ENCODE measurements around the gene HSD17B1. TPM values are rescaled to one million over a fixed set of nuclear protein-coding genes. Genes with fewer than 3 reads are reported as not detected.
A peak's percentile ranks its signal among the peaks of the same experiment; 100 is the strongest.

Gene HSD17B1
- total RNA-seq, 4 donors from 2014 or later = 0.35 to 3.1 TPM; not detected in 2

- peak in 1 of 2 donors; percentile 11 for DNase-seq
- no peaks in the 10 kb centered on the region for H3K9me3 ChIP-seq
- H3K27ac ChIP-seq = no peak overlapping the region
- H3K27me3 ChIP-seq = no peaks in the 10 kb centered on the region
- intact Hi-C loops (cut with DNase I; ENCODE audit: low total_unique reads) = loop anchor here (10.0 kb wide), 2 partner anchors 95 to 185 kb away; partner anchors contain the start of genes PLEKHH3 and RAMP2
- H3K4me3 ChIP-seq = no peak overlapping the region
- peaks cover 0 to 12% of the 10 kb centered on the region in 2 donors for H3K4me1 ChIP-seq
- TF ChIP-seq, protein P1, sequence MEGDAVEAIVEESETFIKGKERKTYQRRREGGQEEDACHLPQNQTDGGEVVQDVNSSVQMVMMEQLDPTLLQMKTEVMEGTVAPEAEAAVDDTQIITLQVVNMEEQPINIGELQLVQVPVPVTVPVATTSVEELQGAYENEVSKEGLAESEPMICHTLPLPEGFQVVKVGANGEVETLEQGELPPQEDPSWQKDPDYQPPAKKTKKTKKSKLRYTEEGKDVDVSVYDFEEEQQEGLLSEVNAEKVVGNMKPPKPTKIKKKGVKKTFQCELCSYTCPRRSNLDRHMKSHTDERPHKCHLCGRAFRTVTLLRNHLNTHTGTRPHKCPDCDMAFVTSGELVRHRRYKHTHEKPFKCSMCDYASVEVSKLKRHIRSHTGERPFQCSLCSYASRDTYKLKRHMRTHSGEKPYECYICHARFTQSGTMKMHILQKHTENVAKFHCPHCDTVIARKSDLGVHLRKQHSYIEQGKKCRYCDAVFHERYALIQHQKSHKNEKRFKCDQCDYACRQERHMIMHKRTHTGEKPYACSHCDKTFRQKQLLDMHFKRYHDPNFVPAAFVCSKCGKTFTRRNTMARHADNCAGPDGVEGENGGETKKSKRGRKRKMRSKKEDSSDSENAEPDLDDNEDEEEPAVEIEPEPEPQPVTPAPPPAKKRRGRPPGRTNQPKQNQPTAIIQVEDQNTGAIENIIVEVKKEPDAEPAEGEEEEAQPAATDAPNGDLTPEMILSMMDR (IDR thresholded peaks at IDR 0.05) = no peak
- TF ChIP-seq POLR2A (IDR thresholded peaks at IDR 0.05) = no peak
- no peaks in the 10 kb centered on the region for H3K36me3 ChIP-seq
Measured at GRCh38 chr17:42579794-42580551, 27.2 kb downstream of the HSD17B1 start.

- no peaks in the 10 kb centered on the region for H3K27me3 ChIP-seq
- DNase-seq = no peak
- H3K4me3 ChIP-seq = no peak overlapping the region
- H3K9me3 ChIP-seq = no peaks in the 10 kb centered on the region
- peaks cover 0 to 10% of the 10 kb centered on the region in 2 donors for H3K4me1 ChIP-seq
- TF ChIP-seq, protein P1 (IDR thresholded peaks at IDR 0.05) = no peak
- no peak for TF ChIP-seq POLR2A (IDR thresholded peaks at IDR 0.05)
- intact Hi-C loops (cut with DNase I; ENCODE audit: low total_unique reads) = loop anchor here (10.0 kb wide), 1 partner anchor 183 kb away; the partner anchor contains the start of gene RAMP2
- H3K36me3 ChIP-seq = no peaks in the 10 kb centered on the region
- H3K27ac ChIP-seq = no peak overlapping the region
Measured at GRCh38 chr17:42581744-42582270, 29.1 kb downstream of the HSD17B1 start.

GRCh38 chr17:42584880-42585279 lies 32.2 kb downstream of the HSD17B1 start:
- no peak overlapping the region for H3K4me3 ChIP-seq
- no peaks in the 10 kb centered on the region for H3K4me1 ChIP-seq
- intact Hi-C loops (cut with DNase I; ENCODE audit: low total_unique reads) = loop anchor here (10.0 kb wide), 1 partner anchor 180 kb away; the partner anchor contains the start of gene RAMP2
- H3K27ac ChIP-seq = no peak overlapping the region
- H3K27me3 ChIP-seq = no peaks in the 10 kb centered on the region
- no peaks in the 10 kb centered on the region for H3K36me3 ChIP-seq
- DNase-seq = no peak
- no peaks in the 10 kb centered on the region for H3K9me3 ChIP-seq
- TF ChIP-seq, protein P1 (IDR thresholded peaks at IDR 0.05) = no peak
- TF ChIP-seq POLR2A (IDR thresholded peaks at IDR 0.05) = no peak

GRCh38 chr17:42585353-42585752 lies 32.6 kb downstream of the HSD17B1 start:
- H3K36me3 ChIP-seq = no peaks in the 10 kb centered on the region
- no peaks in the 10 kb centered on the region for H3K4me1 ChIP-seq
- TF ChIP-seq, protein P1 (IDR thresholded peaks at IDR 0.05) = no peak
- TF ChIP-seq POLR2A (IDR thresholded peaks at IDR 0.05) = no peak
- H3K27ac ChIP-seq = no peak overlapping the region
- H3K9me3 ChIP-seq = no peaks in the 10 kb centered on the region
- intact Hi-C loops (cut with DNase I; ENCODE audit: low total_unique reads) = loop anchor here (10.0 kb wide), 1 partner anchor 179 kb away; the partner anchor contains the start of gene RAMP2
- no peak for DNase-seq
- H3K4me3 ChIP-seq = no peak overlapping the region
- no peaks in the 10 kb centered on the region for H3K27me3 ChIP-seq

All from uterus (tissue), 4 donors.